H1 (cell line): Measurements from ENCODE around the gene KCTD17. TPM values are rescaled to one million over a fixed set of nuclear protein-coding genes. Genes with fewer than 3 reads are reported as not detected.

Experiments
- CTCF ChIP-seq, 3 experiments: IDR thresholded peaks; 1 replicate in 2 of 3; 2 replicates in 1 of 3; pipeline versions ENCODE4 v1.5.1 to v1.6.1; 2011; ENCODE audit warnings: low read length in 3 of 3, mild to moderate bottlenecking in 3 of 3, inconsistent platforms in 2 of 3, low read depth in 1 of 3, moderate library complexity in 1 of 3; ENCODE audit not compliant: insufficient read depth in 1 of 3; ENCODE audit errors: control extremely low read depth in 1 of 3
- SP2 ChIP-seq: IDR thresholded peaks from 2 replicates; pipeline ENCODE4 v1.6.1; 2012; ENCODE audit warnings: mild to moderate bottlenecking, low read length, inconsistent platforms
- polyA plus RNA-seq, 7 experiments: library from polyadenylated mRNA; depleted of rRNA in 3 of 7; stranded (reverse) in 5 of 7; unstranded in 2 of 7; fragments of >200 nt in 5 of 7; fragments of 200-250 nt in 2 of 7; gene quantifications; 1 replicate in 5 of 7; 2 replicates in 1 of 7; 4 replicates in 1 of 7; pipeline versions ENCODE4 v1.2.1 to v1.2.3, GENCODE V29; 2011 to 2013; ENCODE audit warnings: missing spikeins in 2 of 7, mixed read lengths in 2 of 7
- total RNA-seq: library from RNA; stranded (reverse); fragmentation: NEBNext Ultra II Directional; extraction: Animal tissue kit (Norgen Biotek cat#: 25700); gene quantifications from 2 replicates; pipeline ENCODE4 v1.2.1, GENCODE V29; 2021

Gene KCTD17
- total and polyA plus RNA-seq, 2 of the 8 experiments (the other 6 are each of a cell fraction or from before 2014, with no cell fraction given) = 39.4 to 44.0 TPM

- TF ChIP-seq CTCF (IDR thresholded peaks at IDR 0.05; ENCODE audit: control extremely low read depth in 1 of 3, insufficient read depth in 1 of 3, low read depth in 1 of 3, low read length in 3 of 3) (no peak), SP2 (no peak)
Measured at GRCh38 chr22:37036655-37037377, 14.7 kb upstream of the KCTD17 start (continued).
